Peyer's patch (tissue), 4 donors: Measurements from ENCODE around the gene NCAM2.

ENCODE experiments used
- CTCF ChIP-seq, 6 experiments: fragments of 450-650 bp in 4 of 6; fragments of 200-600 bp in 2 of 6; sonication (generic) in 1 of 6; IDR thresholded peaks; one replicate each; pipeline ENCODE4 v1.5.1; 2017 to 2019; ENCODE audit warnings: antibody characterized with exemption in 6 of 6, mild to moderate bottlenecking in 3 of 6, moderate library complexity in 1 of 6
- POLR2A ChIP-seq, 2 donors: fragments of 450-650 bp; IDR thresholded peaks; one replicate each; pipeline ENCODE4 v1.5.1; 2017; ENCODE audit warnings: antibody characterized with exemption in 2 of 2, mild to moderate bottlenecking in 2 of 2, moderate library complexity in 2 of 2

GRCh38 chr21:21210552-21210951 lies 212.3 kb downstream of the NCAM2 start:
- TF ChIP-seq CTCF (IDR thresholded peaks at IDR 0.05) (no peak), POLR2A (IDR thresholded peaks at IDR 0.05) (no peak)
